K562 (cell line): Measurements from ENCODE around the gene LSR. TPM values are rescaled to one million over a fixed set of nuclear protein-coding genes. Genes with fewer than 3 reads are reported as not detected.

Experiments
- ATAC-seq: fragments of 200-7000 bp; cut with Tn5 transposase; 3 replicates; pipeline ENCODE4 v1.9.1; 2020; ENCODE audit warnings: moderate library complexity
- BruUV-seq: library from RNA; stranded (reverse); fragments of 400-500 nt; replicated peaks from 2 replicates; lab custom pipeline; 2021; lab: Mats Ljungman, UMichigan
- CTCF ChIA-PET: fragments of 300-600 bp; formaldehyde crosslinking; extraction: SDS; loops from one replicate; lab custom pipeline; 2021; ENCODE audit warnings: low intra/inter-chr PET ratio; lab: Yijun Ruan, JAX
- POLR2A ChIA-PET: fragments of 300-600, 350-650 bp; sonication (Branson Sonifier 250); formaldehyde crosslinking; extraction: SDS; loops from one replicate; lab custom pipeline; 2021; ENCODE audit warnings: antibody characterized with exemption, inconsistent platforms; lab: Yijun Ruan, JAX
- DNase-seq, 4 experiments: peaks; one replicate each; pipeline versions ENCODE4 v3.0.0 to v3.0.0-alpha.2; 2011 to 2018; ENCODE audit warnings: low spot score in 3 of 4, mixed read lengths in 3 of 4; ENCODE audit errors: extremely low read depth in 1 of 4
- FAIRE-seq: peaks from 2 replicates; lab custom pipeline; 2011; peaks lifted over from hg19 to GRCh38; lab: Jason Lieb, UNC
- H2AFZ ChIP-seq: 2 replicates; pipeline ENCODE4 v1.6.0; 2011; ENCODE audit warnings: low read depth, low read length, control low read depth, inconsistent platforms
- H3K27ac ChIP-seq: fragments of 200-600 bp; 3 replicates; pipeline ENCODE4 v1.8.0; 2011; ENCODE audit warnings: low read depth, mild to moderate bottlenecking, control low read depth, inconsistent platforms, low read length, moderate library complexity, mixed read lengths; ENCODE audit errors: extremely low read depth
- H3K27me3 ChIP-seq, 2 experiments: fragments of 300-600 bp in 1 of 2; 2 replicates in 1 of 2; 3 replicates in 1 of 2; pipeline versions ENCODE4 v1.6.0 to v1.8.0; 2011; ENCODE audit warnings: inconsistent platforms in 2 of 2, low read length in 2 of 2, mild to moderate bottlenecking in 1 of 2, mixed read lengths in 1 of 2, moderate library complexity in 1 of 2; ENCODE audit not compliant: control insufficient read depth in 2 of 2, insufficient read depth in 2 of 2
- H3K36me3 ChIP-seq: fragments of 300-600 bp; 3 replicates; pipeline ENCODE4 v1.8.0; 2011; ENCODE audit warnings: mild to moderate bottlenecking, low read length, inconsistent platforms; ENCODE audit not compliant: control insufficient read depth, insufficient read depth
- H3K4me1 ChIP-seq, 2 experiments: fragments of 200-600 bp in 1 of 2; replicated peaks in 1 of 2; 2 replicates in 1 of 2; 3 replicates in 1 of 2; pipeline versions ENCODE4 v1.5.1 to v1.8.0; 2011; ENCODE audit warnings: inconsistent platforms in 2 of 2, low read length in 2 of 2, mild to moderate bottlenecking in 1 of 2, mixed read lengths in 1 of 2, moderate library complexity in 1 of 2; ENCODE audit not compliant: control insufficient read depth in 2 of 2, insufficient read depth in 2 of 2
- H3K4me2 ChIP-seq: 2 replicates; pipeline ENCODE4 v1.6.1; 2011; ENCODE audit warnings: low read length, control low read depth, inconsistent platforms, mixed read lengths; ENCODE audit not compliant: insufficient read depth
- H3K4me3 ChIP-seq: fragments of 200-600 bp; sonication (generic), shearing (Covaris generic); 2 replicates; pipeline ENCODE4 v1.5.1; 2016; ENCODE audit warnings: control low read depth, inconsistent platforms
- H3K79me2 ChIP-seq: fragments of 200-600 bp; 3 replicates; pipeline ENCODE4 v1.8.0; 2011; ENCODE audit warnings: low read length, inconsistent platforms; ENCODE audit not compliant: control insufficient read depth, insufficient read depth
- H3K9ac ChIP-seq, 2 experiments: 2 replicates each; pipeline versions ENCODE4 v1.6.0 to v1.6.1; 2011; ENCODE audit warnings: low read depth in 2 of 2, low read length in 2 of 2, control low read depth in 1 of 2, inconsistent platforms in 1 of 2, mild to moderate bottlenecking in 1 of 2, mixed read lengths in 1 of 2; ENCODE audit not compliant: insufficient read depth in 1 of 2
- H3K9me1 ChIP-seq: one replicate; pipeline ENCODE4 v1.6.0; 2011; ENCODE audit warnings: inconsistent platforms, mild to moderate bottlenecking, low read length, moderate library complexity; ENCODE audit not compliant: control insufficient read depth, insufficient read depth
- H3K9me3 ChIP-seq: replicated peaks from 2 replicates; pipeline ENCODE4 v1.5.1; 2011; ENCODE audit warnings: low read depth, low read length, inconsistent platforms; ENCODE audit not compliant: control insufficient read depth, insufficient read depth
- H4K20me1 ChIP-seq: replicated peaks from 2 replicates; pipeline ENCODE4 v1.6.1; 2011; ENCODE audit warnings: low read length, inconsistent platforms, mixed read lengths; ENCODE audit not compliant: control insufficient read depth, insufficient read depth
- CBX5 ChIP-seq: IDR thresholded peaks from 2 replicates; pipeline ENCODE4 v1.6.1; 2014; ENCODE audit warnings: low read depth, borderline replicate concordance
- CC2D1A ChIP-seq: fragments of 450-650 bp; IDR thresholded peaks from 2 replicates; pipeline ENCODE4 v1.6.1; 2017; ENCODE audit warnings: mild to moderate bottlenecking
- CHCHD3 ChIP-seq: fragments of 250-450 bp; sonication (Bioruptor Pico); IDR thresholded peaks from 2 replicates; pipeline ENCODE4 v2.1.2; 2022; ENCODE audit warnings: mild to moderate bottlenecking
- CSDE1 ChIP-seq, 2 experiments: fragments of 450-650 bp; IDR thresholded peaks; 2 replicates each; pipeline ENCODE4 v1.6.1; 2016; ENCODE audit warnings: mild to moderate bottlenecking in 1 of 2
- HEY1 ChIP-seq: fragments of 250-450 bp; sonication (Bioruptor Pico); IDR thresholded peaks from 2 replicates; pipeline ENCODE4 v1.5.0; 2020; ENCODE audit warnings: mild to moderate bottlenecking, moderate library complexity, borderline replicate concordance
- ILK ChIP-seq: fragments of 450-650 bp; IDR thresholded peaks from 2 replicates; pipeline ENCODE4 v1.6.1; 2016; ENCODE audit warnings: missing genetic modification characterization, low read depth, mild to moderate bottlenecking, missing compliant biosample characterization, moderate library complexity, borderline replicate concordance
- KAT7 ChIP-seq: sonication (generic); formaldehyde crosslinking; IDR thresholded peaks from 2 replicates; pipeline ENCODE4 v1.8.0; 2022; ENCODE audit warnings: missing genetic modification reagents, mild to moderate bottlenecking, borderline replicate concordance
- PCBP2 ChIP-seq: fragments of 200-400 bp; formaldehyde crosslinking; IDR thresholded peaks from 2 replicates; pipeline ENCODE4 v1.6.1; 2018; ENCODE audit warnings: low read length, low read depth, mild to moderate bottlenecking, moderate library complexity; ENCODE audit not compliant: poor library complexity, severe bottlenecking
- POLR3G ChIP-seq: IDR thresholded peaks from 2 replicates; pipeline ENCODE4 v1.6.1; 2011; ENCODE audit not compliant: insufficient read length, insufficient replicate concordance; ENCODE audit errors: extremely low read depth
- SMAD1 ChIP-seq: fragments of 150-350 bp; IDR thresholded peaks from 2 replicates; pipeline ENCODE4 v1.6.1; 2014; ENCODE audit warnings: low read length, low read depth; ENCODE audit not compliant: partially characterized antibody
- ZBTB8A ChIP-seq: fragments of 450-650 bp; IDR thresholded peaks from 2 replicates; pipeline ENCODE4 v1.6.1; 2018; ENCODE audit warnings: mild to moderate bottlenecking, moderate library complexity; ENCODE audit not compliant: partially characterized antibody
- ZKSCAN8 ChIP-seq: fragments of 200-800 bp; sonication (Bioruptor generic); IDR thresholded peaks from 2 replicates; pipeline ENCODE4 v1.6.1; 2016; ENCODE audit warnings: missing genetic modification characterization, missing compliant biosample characterization
- ZNF12 ChIP-seq: sonication (generic); formaldehyde crosslinking; IDR thresholded peaks from 2 replicates; pipeline ENCODE4 v1.4.0; 2020; ENCODE audit warnings: mild to moderate bottlenecking, missing genetic modification reagents
- ZNF766 ChIP-seq: fragments of 200-800 bp; sonication (Bioruptor generic); conservative IDR thresholded peaks from 2 replicates; pipeline ENCODE4 v1.6.1; 2016; ENCODE audit warnings: missing genetic modification characterization, missing compliant biosample characterization
- WGBS: fragments of 100-300 bp; shearing (Covaris generic); methylation state at CpG from one replicate; pipeline ENCODE4 v1.1.6; 2016; ENCODE audit warnings: low coverage, mixed read lengths; ENCODE audit not compliant: insufficient coverage; ENCODE audit errors: missing lambda C conversion rate; 5-methylcytosine and 5-hydroxymethylcytosine counted together
- in situ Hi-C: fragments of 300-500 bp; cut with MboI; formaldehyde crosslinking; loops from 4 replicates; pipeline ENCODE4 v1.15.0; 2018; ENCODE audit warnings: inconsistent platforms, mixed read lengths
- intact Hi-C: fragments of 100-400 bp; cut with micrococcal nuclease; formaldehyde crosslinking; loops from 2 replicates; pipeline ENCODE4 v1.14.2; 2022
- polyA plus RNA-seq, 8 experiments: library from polyadenylated mRNA; depleted of rRNA in 4 of 8; stranded (reverse) in 5 of 8; unstranded in 3 of 8; fragments of >200 nt; fragmentation: Nextera tagmentation in 2 of 8; fragmentation: Illumina TruSeq in 1 of 8; extraction: Ambion mirVana in 2 of 8; extraction: Trizol in 1 of 8; gene quantifications; 2 replicates each; pipeline versions ENCODE4 v1.2.1 to v1.2.3, GENCODE V29; 2011 to 2014; ENCODE audit warnings: inconsistent platforms in 1 of 8, missing spikeins in 1 of 8
- total RNA-seq, 7 experiments: library from RNA; depleted of rRNA in 6 of 7; stranded (reverse); fragments of >200 nt in 6 of 7; fragmentation: Illumina TruSeq in 2 of 7; extraction: Trizol in 2 of 7; gene quantifications; 2 replicates each; pipeline versions ENCODE4 v1.2.1 to v1.2.3, GENCODE V29; 2011 to 2021; ENCODE audit warnings: low replicate concordance in 1 of 7
- TF ChIP-seq, protein P1 (sequence below): fragments of 450-650 bp; IDR thresholded peaks from 2 replicates; pipeline ENCODE4 v1.6.1; 2014; ENCODE audit warnings: low read depth, mild to moderate bottlenecking, moderate library complexity, borderline replicate concordance
- TF ChIP-seq, protein P2 (sequence below): IDR thresholded peaks from 2 replicates; pipeline ENCODE4 v1.6.1; 2011; ENCODE audit not compliant: insufficient read length; ENCODE audit errors: extremely low read depth
- TF ChIP-seq, protein P3 (sequence below): fragments of 450-650 bp; formaldehyde crosslinking; IDR thresholded peaks from 2 replicates; pipeline ENCODE4 v1.4.0; 2022; ENCODE audit warnings: mild to moderate bottlenecking, moderate library complexity
- TF ChIP-seq, protein P4 (sequence below): sonication (generic); IDR thresholded peaks from 2 replicates; pipeline ENCODE4 v1.6.1; 2016

Gene LSR
- total and polyA plus RNA-seq, 9 of the 15 experiments (the other 6 are each of a cell fraction or from before 2014, with no cell fraction given), result 0.44 to 87.9 (median 28.0) TPM

DNA sequence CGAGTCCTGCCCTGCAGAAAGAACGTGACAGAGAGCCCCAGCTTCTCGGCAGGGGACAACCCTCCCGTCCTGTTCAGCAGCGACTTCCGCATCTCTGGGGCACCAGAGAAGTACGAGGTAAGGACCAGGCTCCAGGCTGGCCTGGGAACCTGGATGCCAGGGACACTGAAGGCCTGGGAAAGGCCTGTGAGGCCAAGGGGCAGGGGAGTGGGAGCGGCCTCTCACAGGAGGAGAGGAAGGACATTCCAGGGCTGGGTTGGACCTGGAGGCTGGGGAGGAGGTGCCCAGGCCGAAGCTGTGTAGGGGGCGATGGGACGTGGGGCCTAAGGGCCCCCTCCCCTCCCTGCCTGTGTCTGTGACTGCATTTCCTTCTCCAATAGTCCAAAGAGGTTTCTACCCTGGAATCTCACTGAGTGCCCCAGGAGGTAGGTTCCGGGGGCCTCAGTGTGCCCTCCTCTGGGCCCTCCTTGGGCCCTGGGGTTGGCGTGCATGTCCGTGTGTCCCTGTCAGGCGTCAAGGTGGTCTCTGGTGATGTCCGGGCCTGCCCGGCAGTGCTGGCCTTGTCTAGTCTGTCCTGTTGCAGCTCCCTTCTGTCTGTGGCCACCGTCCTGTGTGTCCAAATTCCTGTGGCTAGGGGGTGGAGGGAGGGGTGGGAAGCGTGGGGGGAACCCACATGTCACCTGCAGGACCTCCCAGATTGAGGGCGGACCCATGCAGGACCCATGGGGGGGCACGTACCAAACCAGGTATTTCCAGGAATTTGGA is 63.3 kb downstream of the LSR start:
- Histone ChIP-seq H3K79me2 (peaks cover 10% of the 10 kb centered on the region; the same call in 2 of the 3 replicates), H3K9ac (peak overlapping the region in 1 of 2 experiments; percentile 81; a peak in 2 of 4 replicates), H3K4me1 (peaks cover 52 to 74% of the 10 kb centered on the region in 2 experiments), H3K27me3 (no peaks in the 10 kb centered on the region), H3K9me1 (no peaks in the 10 kb centered on the region), H3K27ac (no peak overlapping the region), H4K20me1 (no peaks in the 10 kb centered on the region), H3K9me3 (no peaks in the 10 kb centered on the region), H3K4me2 (no peak overlapping the region), H3K36me3 (no peaks in the 10 kb centered on the region), H2AFZ (no peak overlapping the region), H3K4me3 (no peak overlapping the region)
- intact Hi-C loops, result no loop called here
- FAIRE-seq (no peak), ATAC-seq (no peak), DNase-seq (peak in 2 of 4 experiments; percentile 8 to 22)
- ChIA-PET CTCF (no interaction called here), POLR2A (interaction anchor here (0.6 to 0.7 kb wide), 2 partner anchors 17 to 169 kb away, joined by 3 to 4 read pairs; no protein-coding TSS in a partner anchor)
- WGBS, result 69% methylated on average over 13 of the region's 21 CpGs
- in situ Hi-C loops, result no loop called here
- BruUV-seq, result no TSS peak
- no peak for TF ChIP-seq POLR3G
- no peak for TF ChIP-seq ZKSCAN8 (CRISPR knock-in tag)
- TF ChIP-seq CHCHD3 (CRISPR knock-in tag), result no peak
- TF ChIP-seq, protein P1, sequence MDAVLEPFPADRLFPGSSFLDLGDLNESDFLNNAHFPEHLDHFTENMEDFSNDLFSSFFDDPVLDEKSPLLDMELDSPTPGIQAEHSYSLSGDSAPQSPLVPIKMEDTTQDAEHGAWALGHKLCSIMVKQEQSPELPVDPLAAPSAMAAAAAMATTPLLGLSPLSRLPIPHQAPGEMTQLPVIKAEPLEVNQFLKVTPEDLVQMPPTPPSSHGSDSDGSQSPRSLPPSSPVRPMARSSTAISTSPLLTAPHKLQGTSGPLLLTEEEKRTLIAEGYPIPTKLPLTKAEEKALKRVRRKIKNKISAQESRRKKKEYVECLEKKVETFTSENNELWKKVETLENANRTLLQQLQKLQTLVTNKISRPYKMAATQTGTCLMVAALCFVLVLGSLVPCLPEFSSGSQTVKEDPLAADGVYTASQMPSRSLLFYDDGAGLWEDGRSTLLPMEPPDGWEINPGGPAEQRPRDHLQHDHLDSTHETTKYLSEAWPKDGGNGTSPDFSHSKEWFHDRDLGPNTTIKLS, result no peak
- no peak for TF ChIP-seq PCBP2
- TF ChIP-seq CSDE1 (IDR thresholded peaks at IDR 0.05), result no peak
- TF ChIP-seq, protein P2, sequence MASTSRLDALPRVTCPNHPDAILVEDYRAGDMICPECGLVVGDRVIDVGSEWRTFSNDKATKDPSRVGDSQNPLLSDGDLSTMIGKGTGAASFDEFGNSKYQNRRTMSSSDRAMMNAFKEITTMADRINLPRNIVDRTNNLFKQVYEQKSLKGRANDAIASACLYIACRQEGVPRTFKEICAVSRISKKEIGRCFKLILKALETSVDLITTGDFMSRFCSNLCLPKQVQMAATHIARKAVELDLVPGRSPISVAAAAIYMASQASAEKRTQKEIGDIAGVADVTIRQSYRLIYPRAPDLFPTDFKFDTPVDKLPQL, result no peak
- no peak for TF ChIP-seq HEY1 (CRISPR knock-in tag)
- TF ChIP-seq CC2D1A, result no peak
- no peak for TF ChIP-seq ZBTB8A
- TF ChIP-seq ZNF766 (CRISPR knock-in tag), result no peak
- TF ChIP-seq, protein P3, sequence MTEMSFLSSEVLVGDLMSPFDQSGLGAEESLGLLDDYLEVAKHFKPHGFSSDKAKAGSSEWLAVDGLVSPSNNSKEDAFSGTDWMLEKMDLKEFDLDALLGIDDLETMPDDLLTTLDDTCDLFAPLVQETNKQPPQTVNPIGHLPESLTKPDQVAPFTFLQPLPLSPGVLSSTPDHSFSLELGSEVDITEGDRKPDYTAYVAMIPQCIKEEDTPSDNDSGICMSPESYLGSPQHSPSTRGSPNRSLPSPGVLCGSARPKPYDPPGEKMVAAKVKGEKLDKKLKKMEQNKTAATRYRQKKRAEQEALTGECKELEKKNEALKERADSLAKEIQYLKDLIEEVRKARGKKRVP, result no peak
- TF ChIP-seq SMAD1, result no peak
- TF ChIP-seq CBX5, result no peak
- TF ChIP-seq KAT7 (CRISPR knock-in tag), result no peak
- TF ChIP-seq ILK (tag), result no peak
- no peak for TF ChIP-seq ZNF12 (CRISPR knock-in tag)
- TF ChIP-seq, protein P4, sequence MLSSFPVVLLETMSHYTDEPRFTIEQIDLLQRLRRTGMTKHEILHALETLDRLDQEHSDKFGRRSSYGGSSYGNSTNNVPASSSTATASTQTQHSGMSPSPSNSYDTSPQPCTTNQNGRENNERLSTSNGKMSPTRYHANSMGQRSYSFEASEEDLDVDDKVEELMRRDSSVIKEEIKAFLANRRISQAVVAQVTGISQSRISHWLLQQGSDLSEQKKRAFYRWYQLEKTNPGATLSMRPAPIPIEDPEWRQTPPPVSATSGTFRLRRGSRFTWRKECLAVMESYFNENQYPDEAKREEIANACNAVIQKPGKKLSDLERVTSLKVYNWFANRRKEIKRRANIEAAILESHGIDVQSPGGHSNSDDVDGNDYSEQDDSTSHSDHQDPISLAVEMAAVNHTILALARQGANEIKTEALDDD, result no peak
